Gastrocnemius medialis (tissue), 4 donors: ENCODE results near the gene DQX1. TPM values are rescaled to one million over a fixed set of nuclear protein-coding genes. Genes with fewer than 3 reads are reported as not detected.

Experiments used
- ATAC-seq, 2 donors: fragments of 150-250 bp; one replicate each; pipeline ENCODE4 v1.9.1; 2016
- DNase-seq, 2 donors: peaks; one replicate each; pipeline ENCODE4 v3.0.0-alpha.2; 2019
- H3K27ac ChIP-seq, 4 donors: fragments of 200-600 bp; sonication (generic); 1 replicate in 1 of 4; 2 replicates in 3 of 4; pipeline ENCODE4 v1.5.1; 2016 to 2018; ENCODE audit warnings: mild to moderate bottlenecking in 2 of 4, moderate library complexity in 1 of 4
- H3K27me3 ChIP-seq, 3 donors: fragments of 200-600 bp; sonication (generic) in 2 of 3; 1 replicate in 1 of 3; 2 replicates in 2 of 3; pipeline versions ENCODE4 v1.5.1 to v1.6.0; 2016 to 2019; ENCODE audit warnings: mild to moderate bottlenecking in 1 of 3, moderate library complexity in 1 of 3
- H3K36me3 ChIP-seq, 2 donors: fragments of 200-600 bp; sonication (generic) in 1 of 2; one replicate each; pipeline ENCODE4 v1.5.1; 2017 to 2018
- H3K4me1 ChIP-seq, 2 donors: fragments of 200-600 bp; sonication (generic) in 1 of 2; one replicate each; pipeline ENCODE4 v1.5.1; 2016 to 2017; ENCODE audit warnings: mild to moderate bottlenecking in 2 of 2
- H3K4me3 ChIP-seq, 4 donors: fragments of 200-600 bp; sonication (generic) in 3 of 4; 1 replicate in 1 of 4; 2 replicates in 3 of 4; pipeline ENCODE4 v1.5.1; 2016 to 2019; ENCODE audit warnings: mild to moderate bottlenecking in 2 of 4
- H3K9me3 ChIP-seq, 3 donors: fragments of 200-600 bp; sonication (generic) in 2 of 3; 1 replicate in 1 of 3; 2 replicates in 2 of 3; pipeline ENCODE4 v1.5.1; 2016 to 2019
- CTCF ChIP-seq, 5 experiments: fragments of 450-650 bp in 3 of 5; fragments of 200-600 bp in 2 of 5; sonication (generic) in 2 of 5; IDR thresholded peaks in 4 of 5; conservative IDR thresholded peaks in 1 of 5; 1 replicate in 4 of 5; 2 replicates in 1 of 5; pipeline ENCODE4 v1.5.1; 2016 to 2019; ENCODE audit warnings: antibody characterized with exemption in 5 of 5, mild to moderate bottlenecking in 3 of 5, moderate library complexity in 3 of 5
- POLR2A ChIP-seq, 2 donors: fragments of 450-650 bp; IDR thresholded peaks; one replicate each; pipeline ENCODE4 v1.6.1; 2017; ENCODE audit warnings: antibody characterized with exemption in 2 of 2, mild to moderate bottlenecking in 2 of 2, moderate library complexity in 2 of 2
- in situ Hi-C, 4 donors: fragments of 200-750 bp; cut with MboI; loops; one replicate each; pipeline versions ENCODE4 v1.15.0 to v1.8.0; 2017; ENCODE audit warnings: low sequenced_read_pairs in 4 of 4
- intact Hi-C: fragments of 100-400 bp; cut with DNase I; formaldehyde crosslinking; loops from one replicate; pipeline ENCODE4 v1.15.1; 2023; ENCODE audit warnings: low total_unique reads
- total RNA-seq, 4 donors: library from RNA; depleted of rRNA; stranded (reverse); fragments of >200 nt; gene quantifications; one replicate each; pipeline versions ENCODE4 v1.1.0 to v1.2.3, GENCODE V29; 2016

Gene DQX1
- total RNA-seq, 4 donors from 2014 or later = 0.24 TPM; not detected in 3

GRCh38 chr2:74534411-74534810 lies 8.4 kb upstream of the DQX1 start:
- no peak for DNase-seq
- H3K4me3 ChIP-seq = no peak overlapping the region
- in situ Hi-C loops = loop anchor here in 2 of 4 donors (5.0 to 25.0 kb wide), 2 partner anchors 52 to 1297 kb away; partner anchors contain the start of genes CCDC142 (in 1 of the 2), CCT7 (in 1 of the 2), PRADC1 (in 1 of the 2) and TTC31 (in 1 of the 2)

DNA sequence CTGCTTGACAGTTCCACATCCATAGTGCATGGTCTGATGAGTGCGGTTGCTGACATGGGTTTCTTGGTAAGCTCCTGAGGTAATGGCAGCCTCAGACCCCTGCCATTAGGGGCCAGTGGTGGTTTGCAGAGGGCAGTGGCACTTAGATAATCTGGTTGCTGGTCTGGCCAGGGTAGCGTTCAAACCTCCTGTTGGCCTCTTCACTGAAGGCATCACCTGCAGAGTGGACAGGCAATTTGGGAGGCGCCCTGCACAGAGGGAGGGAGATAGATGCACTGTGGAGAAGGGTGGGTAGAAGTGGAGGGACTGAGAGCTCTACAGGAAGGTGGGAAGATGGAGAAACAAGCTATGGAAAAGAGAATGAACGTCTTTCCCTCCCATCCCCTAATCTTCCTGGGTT lies 7.4 kb upstream of the DQX1 start:
- Histone ChIP-seq H3K9me3 (no peaks in the 10 kb centered on the region), H3K4me1 (peaks cover 14 to 18% of the 10 kb centered on the region in 2 donors), H3K4me3 (no peak overlapping the region), H3K27me3 (no peaks in the 10 kb centered on the region), H3K27ac (no peak overlapping the region), H3K36me3 (peaks cover 0 to 19% of the 10 kb centered on the region in 2 donors)
- no peak for TF ChIP-seq POLR2A (IDR thresholded peaks at IDR 0.05)
- no peak for DNase-seq
- intact Hi-C loops = no loop called here
- in situ Hi-C loops = loop anchor here in 2 of 4 donors (5.0 to 25.0 kb wide), 2 partner anchors 51 to 1296 kb away; partner anchors contain the start of genes CCDC142 (in 1 of the 2), CCT7 (in 1 of the 2), PRADC1 (in 1 of the 2) and TTC31 (in 1 of the 2)
- no peak for ATAC-seq

More at GRCh38 chr2:74534411-74534810, 8.4 kb upstream of the DQX1 start:
- peaks cover 0 to 19% of the 10 kb centered on the region in 2 donors for H3K36me3 ChIP-seq
- H3K9me3 ChIP-seq = no peaks in the 10 kb centered on the region
- H3K27me3 ChIP-seq = no peaks in the 10 kb centered on the region
- H3K27ac ChIP-seq = no peak overlapping the region
- ATAC-seq = no peak
- H3K4me1 ChIP-seq = peaks cover 9 to 13% of the 10 kb centered on the region in 2 donors
- intact Hi-C loops = no loop called here
- no peak for TF ChIP-seq POLR2A (IDR thresholded peaks at IDR 0.05)

- in situ Hi-C loops = loop anchor here in 2 of 4 donors (5.0 to 25.0 kb wide), 2 partner anchors 50 to 1295 kb away; partner anchors contain the start of genes CCDC142 (in 1 of the 2), CCT7 (in 1 of the 2), PRADC1 (in 1 of the 2) and TTC31 (in 1 of the 2)
Observed at GRCh38 chr2:74532222-74532621, 6.2 kb upstream of the DQX1 start.

GRCh38 chr2:74531666-74532065 lies 5.6 kb upstream of the DQX1 start:
- Histone ChIP-seq H3K9me3 (no peaks in the 10 kb centered on the region), H3K27ac (no peak overlapping the region), H3K27me3 (no peaks in the 10 kb centered on the region), H3K4me1 (peaks cover 19 to 28% of the 10 kb centered on the region in 2 donors), H3K36me3 (peaks cover 0 to 36% of the 10 kb centered on the region in 2 donors), H3K4me3 (no peak overlapping the region)
- in situ Hi-C loops (loop anchor here in 2 of 4 donors (5.0 to 25.0 kb wide), 2 partner anchors 49 to 1294 kb away; partner anchors contain the start of genes CCDC142 (in 1 of the 2), CCT7 (in 1 of the 2), PRADC1 (in 1 of the 2) and TTC31 (in 1 of the 2)), intact Hi-C loops (no loop called here)
- no peak for ATAC-seq
- no peak for DNase-seq
- TF ChIP-seq CTCF (IDR thresholded peaks at IDR 0.05 in 4 of 5, conservative IDR thresholded peaks at IDR 0.05 in 1 of 5) (no peak), POLR2A (IDR thresholded peaks at IDR 0.05) (no peak)

More at GRCh38 chr2:74532222-74532621, 6.2 kb upstream of the DQX1 start:
- H3K4me3 ChIP-seq = no peak overlapping the region
- no peaks in the 10 kb centered on the region for H3K27me3 ChIP-seq
- no peaks in the 10 kb centered on the region for H3K9me3 ChIP-seq
- intact Hi-C loops = no loop called here
- no peak for TF ChIP-seq CTCF (IDR thresholded peaks at IDR 0.05 in 4 of 5, conservative IDR thresholded peaks at IDR 0.05 in 1 of 5)
- no peak for TF ChIP-seq POLR2A (IDR thresholded peaks at IDR 0.05)
- H3K27ac ChIP-seq = no peak overlapping the region
- peaks cover 19 to 28% of the 10 kb centered on the region in 2 donors for H3K4me1 ChIP-seq
- H3K36me3 ChIP-seq = peaks cover 0 to 30% of the 10 kb centered on the region in 2 donors
- ATAC-seq = no peak
- DNase-seq = no peak

- H3K9me3 ChIP-seq = no peaks in the 10 kb centered on the region
- peaks cover 0 to 47% of the 10 kb centered on the region in 2 donors for H3K36me3 ChIP-seq
- no peak for DNase-seq
- peak overlapping the region; percentile 79 to 98 (median 84) for H3K4me3 ChIP-seq
- TF ChIP-seq CTCF (IDR thresholded peaks at IDR 0.05 in 4 of 5, conservative IDR thresholded peaks at IDR 0.05 in 1 of 5) (no peak), POLR2A (IDR thresholded peaks at IDR 0.05) (no peak)
- intact Hi-C loops (no loop called here), in situ Hi-C loops (loop anchor here in 2 of 4 donors (5.0 to 25.0 kb wide), 2 partner anchors 48 to 1293 kb away; partner anchors contain the start of genes CCDC142 (in 1 of the 2), CCT7 (in 1 of the 2), PRADC1 (in 1 of the 2) and TTC31 (in 1 of the 2))
- ATAC-seq = peak; percentile 6 to 7
- H3K27ac ChIP-seq = peak overlapping the region; percentile 84 to 94 (median 89)
- H3K27me3 ChIP-seq = no peaks in the 10 kb centered on the region
- H3K4me1 ChIP-seq = peaks cover 19 to 28% of the 10 kb centered on the region in 2 donors
Observed at GRCh38 chr2:74530239-74531187, 4.5 kb upstream of the DQX1 start.
